Measurements from ENCODE around the gene PAF1.
"Not testable (repeated sequence)": the region's sequence is repeated elsewhere in the genome, so short reads cannot be mapped to it uniquely, and the experiment has no call there.

PAF1 gene

GRCh38 chr19:39345956-39346355 is 45.0 kb downstream of the PAF1 start:
- DNase-seq = no peak
- no peaks in the 10 kb centered on the region for H3K9me3 Mint-ChIP-seq
- H3K4me3 Mint-ChIP-seq = no peak overlapping the region
- H3K27ac Mint-ChIP-seq = peak overlapping the region; percentile 18
- H3K4me1 Mint-ChIP-seq (ENCODE audit: low read depth) = peaks cover 70% of the 10 kb centered on the region
- no peaks in the 10 kb centered on the region for H3K27me3 Mint-ChIP-seq
- H3K36me3 Mint-ChIP-seq (ENCODE audit: low read depth) = peaks cover 64% of the 10 kb centered on the region

GRCh38 chr19:39342647-39343305 is 48.1 kb downstream of the PAF1 start:
- Mint-ChIP-seq H3K36me3 (ENCODE audit: low read depth) (peaks cover 41% of the 10 kb centered on the region), H3K4me1 (ENCODE audit: low read depth) (peaks cover 69% of the 10 kb centered on the region), H3K27ac (peak overlapping the region; percentile 86), H3K4me3 (peak overlapping the region; percentile 84), H3K27me3 (no peaks in the 10 kb centered on the region), H3K9me3 (no peaks in the 10 kb centered on the region)
- no peak for DNase-seq

GRCh38 chr19:39341719-39342604 is 48.9 kb downstream of the PAF1 start, which contains the start of gene SAMD4B:
Gene SAMD4B, plus strand, starts transcription at chr19:39342421. Its CDS starts 14,473 bp downstream, at chr19:39356894.
- peaks cover 68% of the 10 kb centered on the region for H3K4me1 Mint-ChIP-seq (ENCODE audit: low read depth)
- H3K27me3 Mint-ChIP-seq = no peaks in the 10 kb centered on the region
- peak within 1 kb of the TSS; percentile 95 for H3K27ac Mint-ChIP-seq
- peaks cover 33% of the 10 kb centered on the region for H3K36me3 Mint-ChIP-seq (ENCODE audit: low read depth)
- DNase-seq = peak; percentile 99
- peak within 1 kb of the TSS; percentile 94 for H3K4me3 Mint-ChIP-seq
- H3K9me3 Mint-ChIP-seq = no peaks in the 10 kb centered on the region

- Mint-ChIP-seq H3K27ac (peak overlapping the region; percentile 95), H3K9me3 (no peaks in the 10 kb centered on the region), H3K36me3 (ENCODE audit: low read depth) (peaks cover 31% of the 10 kb centered on the region), H3K27me3 (no peaks in the 10 kb centered on the region), H3K4me1 (ENCODE audit: low read depth) (peaks cover 65% of the 10 kb centered on the region), H3K4me3 (peak overlapping the region; percentile 94)
- no peak for DNase-seq
Observed at GRCh38 chr19:39341129-39341718, 49.7 kb downstream of the PAF1 start.

- not testable (repeated sequence) for DNase-seq, H3K9me3 Mint-ChIP-seq, H3K27me3 Mint-ChIP-seq
- Mint-ChIP-seq H3K4me3 (peak overlapping the region; percentile 94), H3K4me1 (ENCODE audit: low read depth) (peaks cover 61% of the 10 kb centered on the region), H3K27ac (peak overlapping the region; percentile 95), H3K36me3 (ENCODE audit: low read depth) (peaks cover 29% of the 10 kb centered on the region)
Observed at GRCh38 chr19:39340156-39340555, 50.8 kb downstream of the PAF1 start.

GRCh38 chr19:39339674-39340073 is 51.2 kb downstream of the PAF1 start:
- peak overlapping the region; percentile 95 for H3K27ac Mint-ChIP-seq
- H3K4me3 Mint-ChIP-seq = peak overlapping the region; percentile 94
- peaks cover 31% of the 10 kb centered on the region for H3K36me3 Mint-ChIP-seq (ENCODE audit: low read depth)
- peaks cover 59% of the 10 kb centered on the region for H3K4me1 Mint-ChIP-seq (ENCODE audit: low read depth)
- no peaks in the 10 kb centered on the region for H3K9me3 Mint-ChIP-seq
- no peak for DNase-seq
- H3K27me3 Mint-ChIP-seq = no peaks in the 10 kb centered on the region

- Mint-ChIP-seq H3K9me3 (no peaks in the 10 kb centered on the region), H3K36me3 (ENCODE audit: low read depth) (peaks cover 30% of the 10 kb centered on the region), H3K4me3 (peak overlapping the region; percentile 98), H3K4me1 (ENCODE audit: low read depth) (peaks cover 61% of the 10 kb centered on the region), H3K27me3 (no peaks in the 10 kb centered on the region), H3K27ac (peak overlapping the region; percentile 97)
- DNase-seq = no peak
Observed at GRCh38 chr19:39336483-39336882, 54.4 kb downstream of the PAF1 start.

All from activated T-cell treated with anti-CD3 and anti-CD28 coated beads, Interleukin-2, amount 50 U/mL, for 24 hours (primary cell).